Lung (tissue), 12 donors: ENCODE data around the gene NSG2. TPM values are rescaled to one million over a fixed set of nuclear protein-coding genes. Genes with fewer than 3 reads are reported as not detected.
A peak's percentile ranks its signal among the peaks of the same experiment; 100 is the strongest.

Source experiments
- ATAC-seq: fragments of 200-7000 bp; cut with Tn5 transposase; one replicate; pipeline ENCODE4 v1.9.1; 2020; ENCODE audit warnings: moderate number of reproducible peaks; ENCODE audit not compliant: insufficient read depth, low FRiP score
- DNase-seq, 3 donors: peaks; one replicate each; pipeline ENCODE4 v3.0.0-alpha.2; 2013 to 2017
- H3K27ac ChIP-seq, 2 donors: one replicate each; pipeline ENCODE4 v1.5.1; 2013; ENCODE audit warnings: mild to moderate bottlenecking in 2 of 2, moderate library complexity in 2 of 2, control low read depth in 1 of 2, inconsistent platforms in 1 of 2, low read depth in 1 of 2, low read length in 1 of 2
- H3K27me3 ChIP-seq, 3 donors: one replicate each; pipeline ENCODE4 v1.5.1; 2013; ENCODE audit warnings: low read length in 2 of 3; ENCODE audit not compliant: control insufficient read depth in 3 of 3, insufficient read depth in 3 of 3
- H3K36me3 ChIP-seq, 4 donors: one replicate each; pipeline ENCODE4 v1.5.1; 2013; ENCODE audit warnings: low read length in 4 of 4, mild to moderate bottlenecking in 1 of 4, moderate library complexity in 1 of 4; ENCODE audit not compliant: control insufficient read depth in 4 of 4, insufficient read depth in 4 of 4
- H3K4me1 ChIP-seq, 5 donors: one replicate each; pipeline ENCODE4 v1.5.1; 2013; ENCODE audit warnings: low read length in 5 of 5, mild to moderate bottlenecking in 2 of 5, moderate library complexity in 1 of 5; ENCODE audit not compliant: control insufficient read depth in 5 of 5, insufficient read depth in 5 of 5
- H3K4me3 ChIP-seq: one replicate; pipeline ENCODE4 v1.5.1; 2013; ENCODE audit warnings: mild to moderate bottlenecking, control low read depth, moderate library complexity
- H3K9ac ChIP-seq, 2 donors: one replicate each; pipeline ENCODE4 v1.5.1; 2013; ENCODE audit warnings: low read length in 2 of 2, control low read depth in 1 of 2; ENCODE audit not compliant: insufficient read depth in 1 of 2
- H3K9me3 ChIP-seq, 4 donors: one replicate each; pipeline ENCODE4 v1.5.1; 2013; ENCODE audit warnings: low read length in 3 of 4, mild to moderate bottlenecking in 1 of 4, moderate library complexity in 1 of 4; ENCODE audit not compliant: control insufficient read depth in 4 of 4, insufficient read depth in 3 of 4
- CTCF ChIP-seq: IDR thresholded peaks from 2 replicates; pipeline ENCODE4 v1.5.1; 2012; ENCODE audit warnings: mild to moderate bottlenecking; ENCODE audit errors: control extremely low read depth, extremely low read depth
- WGBS, 2 donors: extraction: QIAGEN DNeasy Blood & Tissue Kit; methylation state at CpG; one replicate each; pipeline ENCODE4 v1.1.7; 2013; 5-methylcytosine and 5-hydroxymethylcytosine counted together
- polyA plus RNA-seq, 2 donors: library from polyadenylated mRNA; stranded (reverse); fragments of 200-250 nt; gene quantifications; one replicate each; pipeline ENCODE4 v1.2.1, GENCODE V29; 2013
- total RNA-seq, 2 donors: library from RNA; depleted of rRNA in 1 of 2; stranded (reverse); fragments of >200 nt in 1 of 2; gene quantifications; one replicate each; pipeline ENCODE4 v1.2.1, GENCODE V29; 2014 to 2021
- donor health status: control.
- donor health status: control.
- donor health status: Bipolar disorder and iron deficiency.
- donor health status: healthy.
- donor health status: DM: yes; HTN: yes; CAD: no.

The NSG2 gene
- total and polyA plus RNA-seq, 4 donors: 0.13 to 1.6 (median 0.16) TPM; not detected in 1

GRCh38 chr5:174134545-174134944 lies 89.0 kb downstream of the NSG2 start:
- no peak overlapping the region for H3K27ac ChIP-seq
- no peaks in the 10 kb centered on the region for H3K36me3 ChIP-seq
- 80 to 88% methylated on average over 1 of the region's 1 CpG for WGBS, 2 donors

DNA sequence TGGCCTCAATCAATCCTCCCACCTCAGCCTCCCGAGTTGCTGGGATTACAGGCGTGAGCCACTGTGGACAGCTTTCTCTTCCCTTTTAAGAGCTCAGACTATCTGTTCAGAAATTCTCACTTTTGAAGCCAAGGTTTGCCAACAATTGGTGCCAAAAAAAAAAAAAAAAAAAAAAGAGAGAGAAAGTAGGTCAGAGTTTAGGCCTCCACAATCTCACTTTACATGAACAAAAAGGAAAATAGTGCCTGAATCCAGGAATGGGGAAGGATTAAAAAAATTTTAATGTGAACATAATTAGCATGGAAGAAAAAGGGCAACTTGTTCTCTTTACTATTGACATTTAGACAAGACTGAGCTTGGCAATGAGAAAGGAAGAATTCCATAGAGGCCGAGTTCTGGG lies 94.1 kb downstream of the NSG2 start:
- WGBS, 2 donors: 69 to 84% methylated on average over 3 of the region's 3 CpGs
- no peak for TF ChIP-seq CTCF

More at GRCh38 chr5:174134545-174134944, 89.0 kb downstream of the NSG2 start:
- DNase-seq (no peak), ATAC-seq (no peak)
- no peak overlapping the region for H3K4me3 ChIP-seq
- no peaks in the 10 kb centered on the region for H3K4me1 ChIP-seq
- no peaks in the 10 kb centered on the region for H3K27me3 ChIP-seq
- H3K9ac ChIP-seq: no peak overlapping the region
- H3K9me3 ChIP-seq: peaks cover 0 to 14% (median 0%) of the 10 kb centered on the region in 4 donors
- no peak for TF ChIP-seq CTCF

GRCh38 chr5:174140452-174141020 lies 95.0 kb downstream of the NSG2 start:
- Histone ChIP-seq H3K9ac (no peak overlapping the region), H3K4me3 (no peak overlapping the region), H3K9me3 (peaks cover 0 to 7% (median 0%) of the 10 kb centered on the region in 4 donors), H3K36me3 (no peaks in the 10 kb centered on the region), H3K4me1 (peaks cover 0 to 2% (median 0%) of the 10 kb centered on the region in 5 donors), H3K27me3 (no peaks in the 10 kb centered on the region), H3K27ac (no peak overlapping the region)
- DNase-seq (peak in 2 of 3 donors; percentile 21 to 41), ATAC-seq (no peak)
- WGBS, 2 donors: 62 to 67% methylated on average over 5 of the region's 5 CpGs
- TF ChIP-seq CTCF: no peak

More for the DNA sequence above, 94.1 kb downstream of the NSG2 start:
- DNase-seq: peak in 2 of 3 donors; percentile 12 to 29
- no peak overlapping the region for H3K27ac ChIP-seq
- H3K4me3 ChIP-seq: no peak overlapping the region
- H3K9ac ChIP-seq: no peak overlapping the region
- ATAC-seq: no peak
- peaks cover 0 to 2% (median 0%) of the 10 kb centered on the region in 5 donors for H3K4me1 ChIP-seq
- no peaks in the 10 kb centered on the region for H3K36me3 ChIP-seq
- no peaks in the 10 kb centered on the region for H3K27me3 ChIP-seq
- peaks cover 0 to 7% (median 0%) of the 10 kb centered on the region in 4 donors for H3K9me3 ChIP-seq
